CD14-positive monocyte (primary cell): ENCODE results near the gene RAB18. TPM values are rescaled to one million over a fixed set of nuclear protein-coding genes. Genes with fewer than 3 reads are reported as not detected.
"Not testable (repeated sequence)": the region's sequence is repeated elsewhere in the genome, so short reads cannot be mapped to it uniquely, and the experiment has no call there.

ENCODE experiments used
- DNase-seq, 3 donors: peaks; one replicate each; pipeline ENCODE4 v3.0.0-alpha.2; 2011 to 2022
- H2AFZ ChIP-seq: 2 replicates; pipeline ENCODE4 v1.6.0; 2012; ENCODE audit warnings: mild to moderate bottlenecking, low read depth, low read length, inconsistent platforms; ENCODE audit not compliant: insufficient read depth, poor library complexity, severe bottlenecking
- H3K27ac ChIP-seq, 2 donors: 1 replicate in 1 of 2; 2 replicates in 1 of 2; pipeline ENCODE4 v1.5.1; 2012 to 2013; ENCODE audit warnings: low read length in 2 of 2, control low read depth in 1 of 2, inconsistent platforms in 1 of 2, low read depth in 1 of 2, mild to moderate bottlenecking in 1 of 2
- H3K27me3 ChIP-seq, 2 donors: one replicate each; pipeline versions ENCODE4 v1.6.0 to v1.6.1; 2011 to 2013; ENCODE audit warnings: low read length in 2 of 2; ENCODE audit not compliant: control insufficient read depth in 2 of 2, insufficient read depth in 2 of 2
- H3K36me3 ChIP-seq, 2 donors: replicated peaks in 1 of 2; 1 replicate in 1 of 2; 2 replicates in 1 of 2; pipeline versions ENCODE4 v1.5.1 to v1.6.1; 2012 to 2013; ENCODE audit warnings: low read length in 2 of 2, control low read depth in 1 of 2, inconsistent platforms in 1 of 2, mild to moderate bottlenecking in 1 of 2; ENCODE audit not compliant: insufficient read depth in 2 of 2, control insufficient read depth in 1 of 2
- H3K4me1 ChIP-seq, 2 donors: 1 replicate in 1 of 2; 2 replicates in 1 of 2; pipeline versions ENCODE4 v1.5.1 to v1.6.1; 2012 to 2013; ENCODE audit warnings: low read length in 2 of 2, control low read depth in 1 of 2, inconsistent platforms in 1 of 2, mild to moderate bottlenecking in 1 of 2, moderate library complexity in 1 of 2; ENCODE audit not compliant: insufficient read depth in 2 of 2, control insufficient read depth in 1 of 2
- H3K4me2 ChIP-seq: replicated peaks from 2 replicates; pipeline ENCODE3; 2012; ENCODE audit warnings: low read length, moderate library complexity, mild to moderate bottlenecking; ENCODE audit not compliant: poor library complexity, severe bottlenecking; ENCODE audit errors: extremely low read depth
- H3K4me3 ChIP-seq, 3 experiments: fragments of 200-600 bp in 1 of 3; sonication (generic) in 1 of 3; replicated peaks in 1 of 3; 1 replicate in 2 of 3; 2 replicates in 1 of 3; pipeline ENCODE4 v1.5.1; 2011 to 2013; ENCODE audit warnings: low read length in 3 of 3, mild to moderate bottlenecking in 3 of 3, control low read depth in 2 of 3, low read depth in 2 of 3, inconsistent platforms in 1 of 3, moderate library complexity in 1 of 3
- H3K79me2 ChIP-seq: 2 replicates; pipeline ENCODE4 v1.6.0; 2012; ENCODE audit warnings: mild to moderate bottlenecking, control low read depth, inconsistent platforms, low read length, moderate library complexity; ENCODE audit not compliant: insufficient read depth
- H3K9ac ChIP-seq: 2 replicates; pipeline ENCODE4 v1.6.0; 2017; ENCODE audit warnings: low read length, mild to moderate bottlenecking; ENCODE audit not compliant: insufficient read depth, poor library complexity, severe bottlenecking
- H3K9me3 ChIP-seq, 2 donors: replicated peaks in 1 of 2; 1 replicate in 1 of 2; 2 replicates in 1 of 2; pipeline versions ENCODE4 v1.5.1 to v1.6.1; 2012 to 2013; ENCODE audit warnings: low read length in 2 of 2, control low read depth in 1 of 2; ENCODE audit not compliant: control insufficient read depth in 1 of 2, insufficient read depth in 1 of 2
- H4K20me1 ChIP-seq: 2 replicates; pipeline ENCODE4 v1.6.0; 2012; ENCODE audit warnings: mild to moderate bottlenecking, low read length, control low read depth, moderate library complexity; ENCODE audit not compliant: insufficient read depth
- H3K27ac Mint-ChIP-seq, 7 donors: one replicate each; pipeline ENCODE4 v1.8.0; 2020; ENCODE audit warnings: mild to moderate bottlenecking in 7 of 7, mixed read lengths in 7 of 7, moderate library complexity in 6 of 7, inconsistent platforms in 2 of 7
- H3K27me3 Mint-ChIP-seq, 3 donors: one replicate each; pipeline ENCODE4 v1.8.0; 2021 to 2022; ENCODE audit warnings: low read depth in 3 of 3, mild to moderate bottlenecking in 3 of 3, mixed read lengths in 3 of 3, moderate library complexity in 3 of 3, inconsistent platforms in 1 of 3
- H3K36me3 Mint-ChIP-seq, 2 donors: one replicate each; pipeline ENCODE4 v1.8.0; 2020; ENCODE audit warnings: mixed read lengths in 2 of 2, inconsistent platforms in 1 of 2, mild to moderate bottlenecking in 1 of 2
- H3K4me1 Mint-ChIP-seq: one replicate; pipeline ENCODE4 v1.8.0; 2020; ENCODE audit warnings: mild to moderate bottlenecking, mixed read lengths
- H3K4me3 Mint-ChIP-seq, 2 donors: one replicate each; pipeline ENCODE4 v1.8.0; 2020; ENCODE audit warnings: mild to moderate bottlenecking in 2 of 2, mixed read lengths in 2 of 2, moderate library complexity in 1 of 2
- H3K9me3 Mint-ChIP-seq, 7 donors: one replicate each; pipeline ENCODE4 v1.8.0; 2020 to 2022; ENCODE audit warnings: mixed read lengths in 7 of 7, mild to moderate bottlenecking in 6 of 7, moderate library complexity in 6 of 7, inconsistent platforms in 2 of 7
- WGBS: methylation state at CpG from one replicate; pipeline ENCODE4 v1.1.5; 2013; ENCODE audit warnings: missing lambda C conversion rate; ENCODE audit not compliant: insufficient coverage; 5-methylcytosine and 5-hydroxymethylcytosine counted together
- intact Hi-C, 2 donors: fragments of 100-400 bp; cut with micrococcal nuclease; formaldehyde crosslinking; loops; one replicate each; pipeline versions ENCODE4 v1.15.0 to v1.15.1; 2023
- polyA plus RNA-seq, 3 donors: library from polyadenylated mRNA; depleted of rRNA in 1 of 3; unstranded in 2 of 3; stranded (reverse) in 1 of 3; fragments of 300-500 nt in 2 of 3; fragments of >200 nt in 1 of 3; fragmentation: Illumina TruSeq in 2 of 3; gene quantifications; 1 replicate in 2 of 3; 2 replicates in 1 of 3; pipeline ENCODE4 v1.2.3, GENCODE V29; 2012 to 2021
- TF ChIP-seq, protein P1 (sequence below): fragments of 200-600 bp; IDR thresholded peaks from one replicate; pipeline ENCODE4 v1.8.0; 2022; ENCODE audit warnings: antibody characterized with exemption, mild to moderate bottlenecking

Gene RAB18
- polyA plus RNA-seq, 3 donors = 22.1 to 133 (median 117) TPM

DNA sequence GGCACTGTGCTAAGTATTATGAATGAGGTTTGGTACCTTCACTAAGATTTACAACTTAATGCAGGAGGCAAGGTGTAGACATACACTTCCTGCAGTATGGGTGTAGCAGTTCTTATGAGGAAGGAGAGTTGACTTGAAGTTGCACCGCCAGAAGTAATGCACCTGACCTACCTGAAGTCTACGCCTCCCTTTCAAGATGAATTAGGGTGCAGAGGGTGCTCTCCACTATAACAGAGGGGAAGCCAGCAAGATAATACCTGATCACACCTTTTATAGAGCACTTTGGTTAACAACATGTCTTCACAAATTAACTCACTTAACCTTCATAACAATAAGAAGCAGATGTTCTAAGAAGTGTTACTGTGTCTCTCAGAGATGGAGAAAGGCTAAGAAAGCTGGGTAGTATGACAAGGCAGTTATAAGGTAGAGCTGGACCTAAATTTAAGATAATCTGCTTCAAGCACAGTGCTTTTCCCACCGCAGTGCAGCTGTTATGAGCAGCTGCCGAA is 552 bp upstream of the RAB18 start:
- peak overlapping the region; percentile 92 for H2AFZ ChIP-seq
- H3K27me3 ChIP-seq = no peaks in the 10 kb centered on the region
- H3K4me2 ChIP-seq = peak overlapping the region; percentile 69
- H3K36me3 ChIP-seq = no peaks in the 10 kb centered on the region
- peak in 1 of 3 donors; percentile 5 for DNase-seq
- Mint-ChIP-seq H3K4me3 (peak overlapping the region; percentile 99 to 100), H3K9me3 (peaks cover 0 to 7% (median 0%) of the 10 kb centered on the region in 7 donors), H3K36me3 (peaks cover 13 to 17% of the 10 kb centered on the region in 2 donors), H3K27me3 (peaks cover 0 to 3% (median 2%) of the 10 kb centered on the region in 3 donors), H3K4me1 (peaks cover 39% of the 10 kb centered on the region), H3K27ac (peak overlapping the region; percentile 95 to 100 (median 97))
- intact Hi-C loops = loop anchor here (5.0 to 10.0 kb wide), 2 partner anchors 49 to 51 kb away; no protein-coding TSS in a partner anchor
- H3K9me3 ChIP-seq = no peaks in the 10 kb centered on the region
- H3K9ac ChIP-seq = peak overlapping the region; percentile 91
- H3K27ac ChIP-seq = peak overlapping the region; percentile 90 to 91
- TF ChIP-seq, protein P1, sequence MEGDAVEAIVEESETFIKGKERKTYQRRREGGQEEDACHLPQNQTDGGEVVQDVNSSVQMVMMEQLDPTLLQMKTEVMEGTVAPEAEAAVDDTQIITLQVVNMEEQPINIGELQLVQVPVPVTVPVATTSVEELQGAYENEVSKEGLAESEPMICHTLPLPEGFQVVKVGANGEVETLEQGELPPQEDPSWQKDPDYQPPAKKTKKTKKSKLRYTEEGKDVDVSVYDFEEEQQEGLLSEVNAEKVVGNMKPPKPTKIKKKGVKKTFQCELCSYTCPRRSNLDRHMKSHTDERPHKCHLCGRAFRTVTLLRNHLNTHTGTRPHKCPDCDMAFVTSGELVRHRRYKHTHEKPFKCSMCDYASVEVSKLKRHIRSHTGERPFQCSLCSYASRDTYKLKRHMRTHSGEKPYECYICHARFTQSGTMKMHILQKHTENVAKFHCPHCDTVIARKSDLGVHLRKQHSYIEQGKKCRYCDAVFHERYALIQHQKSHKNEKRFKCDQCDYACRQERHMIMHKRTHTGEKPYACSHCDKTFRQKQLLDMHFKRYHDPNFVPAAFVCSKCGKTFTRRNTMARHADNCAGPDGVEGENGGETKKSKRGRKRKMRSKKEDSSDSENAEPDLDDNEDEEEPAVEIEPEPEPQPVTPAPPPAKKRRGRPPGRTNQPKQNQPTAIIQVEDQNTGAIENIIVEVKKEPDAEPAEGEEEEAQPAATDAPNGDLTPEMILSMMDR = no peak
- peaks cover 46% of the 10 kb centered on the region for H3K79me2 ChIP-seq
- H3K4me3 ChIP-seq = peak overlapping the region; percentile 36 to 88 (median 85)
- H3K4me1 ChIP-seq = peaks cover 24 to 32% of the 10 kb centered on the region in 2 donors
- 0% methylated on average over 2 of the region's 4 CpGs for WGBS
- peaks cover 37% of the 10 kb centered on the region for H4K20me1 ChIP-seq

DNA sequence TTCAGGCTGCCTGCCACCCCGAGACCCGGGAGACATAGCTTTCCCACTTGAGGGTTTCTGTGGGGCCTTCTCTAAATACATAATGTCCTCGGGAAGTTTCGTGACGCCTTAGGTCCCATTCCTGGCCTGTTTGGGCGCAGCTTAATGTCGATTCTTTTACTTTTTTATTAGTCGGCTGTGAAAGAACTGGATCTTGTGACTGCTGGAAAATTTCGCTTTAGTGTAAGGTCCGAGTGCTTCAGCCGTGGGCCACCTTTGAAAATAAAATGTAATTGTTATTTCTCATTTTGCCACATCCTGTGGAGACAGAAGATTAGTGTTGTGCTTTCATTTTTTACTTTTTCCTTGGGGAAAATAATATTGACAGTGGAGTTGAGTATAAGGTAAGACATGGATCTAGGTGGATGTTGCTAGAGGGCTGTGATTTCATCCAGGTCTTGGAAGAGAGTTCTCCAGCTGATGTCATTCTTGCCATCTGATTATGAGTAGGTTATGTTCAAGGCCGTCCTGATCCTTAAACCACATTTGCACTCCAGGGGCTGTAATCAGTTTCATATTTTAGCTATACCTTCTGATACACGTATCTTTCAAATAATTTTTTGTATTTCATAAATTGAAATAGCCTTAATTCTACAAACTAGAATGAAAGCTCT is 830 bp downstream of the RAB18 start:
- WGBS = 0% methylated on average over 7 of the region's 13 CpGs
- DNase-seq = peak in 1 of 3 donors; percentile 12
- Mint-ChIP-seq H3K36me3 (peaks cover 18 to 23% of the 10 kb centered on the region in 2 donors), H3K27me3 (peaks cover 0 to 3% (median 0%) of the 10 kb centered on the region in 3 donors), H3K9me3 (peaks cover 0 to 5% (median 0%) of the 10 kb centered on the region in 7 donors), H3K4me1 (peaks cover 47% of the 10 kb centered on the region), H3K4me3 (peak overlapping the region; percentile 99 to 100), H3K27ac (peak overlapping the region; percentile 95 to 100 (median 97))
- H3K9me3 ChIP-seq = no peaks in the 10 kb centered on the region
- peaks cover 6 to 8% of the 10 kb centered on the region in 2 donors for H3K36me3 ChIP-seq
- peak overlapping the region; percentile 92 for H2AFZ ChIP-seq
- H4K20me1 ChIP-seq = peaks cover 51% of the 10 kb centered on the region
- intact Hi-C loops = loop anchor here (5.0 to 10.0 kb wide), 2 partner anchors 50 to 53 kb away; no protein-coding TSS in a partner anchor
- peak overlapping the region; percentile 68 to 88 (median 85) for H3K4me3 ChIP-seq
- peak overlapping the region; percentile 69 for H3K4me2 ChIP-seq
- H3K27ac ChIP-seq = peak overlapping the region; percentile 90 to 91
- H3K79me2 ChIP-seq = peaks cover 59% of the 10 kb centered on the region
- peaks cover 24 to 32% of the 10 kb centered on the region in 2 donors for H3K4me1 ChIP-seq
- H3K27me3 ChIP-seq = no peaks in the 10 kb centered on the region
- TF ChIP-seq, protein P1 = no peak
- H3K9ac ChIP-seq = peak overlapping the region; percentile 91

DNA sequence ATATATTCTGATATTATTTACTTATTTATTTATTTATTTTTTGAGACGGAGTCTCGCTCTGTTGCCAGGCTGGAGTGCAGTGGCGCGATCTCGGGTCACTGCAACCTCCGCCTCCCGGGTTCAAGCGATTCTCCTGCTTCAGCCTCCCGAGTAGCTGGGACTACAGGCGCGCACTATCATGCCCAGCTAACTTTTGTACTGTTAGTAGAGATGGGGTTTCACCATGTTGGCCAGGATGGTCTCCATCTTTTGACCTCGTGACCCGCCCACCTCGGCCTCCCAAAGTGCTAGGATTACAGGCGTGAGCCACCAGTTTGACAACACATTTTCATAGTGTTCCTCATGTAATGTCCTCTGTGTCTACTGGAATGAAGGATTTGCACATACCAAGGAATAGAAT is 1.4 kb downstream of the RAB18 start:
- Mint-ChIP-seq H3K27ac (peak overlapping the region in 3 of 7 donors; percentile 43 to 68 (median 48)), H3K4me3 (peak overlapping the region; percentile 52 to 59), H3K4me1 (peaks cover 48% of the 10 kb centered on the region), H3K36me3 (peaks cover 24 to 29% of the 10 kb centered on the region in 2 donors)
- H4K20me1 ChIP-seq = peaks cover 57% of the 10 kb centered on the region
- WGBS = no CpG with 5 or more reads among the region's 15 CpGs
- H3K27ac ChIP-seq, H3K27me3 Mint-ChIP-seq, H3K9me3 Mint-ChIP-seq, DNase-seq, H2AFZ ChIP-seq, H3K9ac ChIP-seq, H3K9me3 ChIP-seq, H3K27me3 ChIP-seq: not testable (repeated sequence)
- peaks cover 12 to 14% of the 10 kb centered on the region in 2 donors for H3K36me3 ChIP-seq
- H3K4me1 ChIP-seq = peaks cover 24 to 32% of the 10 kb centered on the region in 2 donors
- intact Hi-C loops = loop anchor here in 1 of 2 donors (10.0 kb wide), 1 partner anchor 51 kb away; no protein-coding TSS in a partner anchor
- H3K4me2 ChIP-seq = peak overlapping the region; percentile 69
- peak overlapping the region in 2 of 3 experiments; percentile 68 to 88 for H3K4me3 ChIP-seq
- H3K79me2 ChIP-seq = peaks cover 65% of the 10 kb centered on the region
